CD4-positive, alpha-beta T cell (primary cell): ENCODE results near the gene UBE2O. TPM values are rescaled to one million over a fixed set of nuclear protein-coding genes. Genes with fewer than 3 reads are reported as not detected.

ENCODE experiments used
- ATAC-seq: fragments of 200-7000 bp; cut with Tn5 transposase; one replicate; pipeline ENCODE4 v1.10.0; 2022; ENCODE audit warnings: mild to moderate bottlenecking; ENCODE audit not compliant: poor library complexity
- CTCF ChIA-PET: fragments of 350-600 bp; sonication (Branson Sonifier 250); formaldehyde crosslinking; loops from one replicate; lab custom pipeline; 2021; ENCODE audit warnings: antibody characterized with exemption, inconsistent platforms; lab: Charles Lee
- POLR2A ChIA-PET: fragments of 350-600 bp; sonication (Branson Sonifier 250); formaldehyde crosslinking; loops from one replicate; lab custom pipeline; 2021; ENCODE audit warnings: antibody characterized with exemption, inconsistent platforms; lab: Charles Lee
- DNase-seq, 14 experiments: peaks; one replicate each; pipeline ENCODE4 v3.0.0-alpha.2; 2013 to 2020; ENCODE audit warnings: mixed read lengths in 2 of 14
- H3K27ac ChIP-seq, 2 donors: one replicate each; pipeline versions ENCODE4 v1.5.1 to v1.7.0; 2013; ENCODE audit warnings: low read length in 2 of 2, low read depth in 1 of 2, mild to moderate bottlenecking in 1 of 2
- H3K27me3 ChIP-seq, 2 experiments: 1 replicate in 1 of 2; 2 replicates in 1 of 2; pipeline versions ENCODE4 v1.6.1 to v1.7.0; 2013; ENCODE audit warnings: low read length in 2 of 2, control low read depth in 1 of 2, mild to moderate bottlenecking in 1 of 2, moderate library complexity in 1 of 2; ENCODE audit not compliant: insufficient read depth in 2 of 2, control insufficient read depth in 1 of 2
- H3K36me3 ChIP-seq: one replicate; pipeline ENCODE4 v1.6.1; 2013; ENCODE audit warnings: low read length, control low read depth; ENCODE audit not compliant: insufficient read depth
- H3K4me1 ChIP-seq: one replicate; pipeline ENCODE4 v1.6.1; 2013; ENCODE audit warnings: low read length, control low read depth; ENCODE audit not compliant: insufficient read depth
- H3K4me3 ChIP-seq: one replicate; pipeline ENCODE4 v1.5.1; 2013; ENCODE audit warnings: mild to moderate bottlenecking, low read length, moderate library complexity
- H3K9me3 ChIP-seq, 2 experiments: 1 replicate in 1 of 2; 2 replicates in 1 of 2; pipeline versions ENCODE4 v1.6.1 to v1.7.0; 2013; ENCODE audit warnings: low read length in 2 of 2, mild to moderate bottlenecking in 2 of 2, control low read depth in 1 of 2, moderate library complexity in 1 of 2; ENCODE audit not compliant: control insufficient read depth in 1 of 2, insufficient read depth in 1 of 2
- H3K27ac Mint-ChIP-seq: one replicate; pipeline ENCODE4 v1.8.0; 2020; ENCODE audit warnings: mixed read lengths
- H3K27me3 Mint-ChIP-seq: one replicate; pipeline ENCODE4 v1.8.0; 2021; ENCODE audit warnings: mixed read lengths
- H3K36me3 Mint-ChIP-seq: one replicate; pipeline ENCODE4 v1.8.0; 2021; ENCODE audit warnings: low read depth, mixed read lengths
- H3K4me1 Mint-ChIP-seq: one replicate; pipeline ENCODE4 v1.8.0; 2021; ENCODE audit warnings: low read depth, mixed read lengths
- H3K4me3 Mint-ChIP-seq: one replicate; pipeline ENCODE4 v1.8.0; 2020; ENCODE audit warnings: mild to moderate bottlenecking, mixed read lengths
- H3K9me3 Mint-ChIP-seq: one replicate; pipeline ENCODE4 v1.8.0; 2020; ENCODE audit warnings: mixed read lengths
- intact Hi-C, 2 experiments: fragments of 100-400 bp; cut with DNase I in 1 of 2; cut with micrococcal nuclease in 1 of 2; formaldehyde crosslinking; loops; one replicate each; pipeline versions ENCODE4 v1.15.1 to v1.9.0; 2023 to 2025; cut with DNase I, micrococcal nuclease
- total RNA-seq, 174 experiments: library from RNA in 2 of 174; stranded (reverse) in 2 of 174; gene quantifications; one replicate each; pipeline ENCODE4 v1.2.3 and lab custom pipeline; 2021 to 2026
- TF ChIP-seq, protein P1 (sequence below): fragments of 200-600 bp; IDR thresholded peaks from one replicate; pipeline ENCODE4 v1.8.0; 2022; ENCODE audit warnings: antibody characterized with exemption, mild to moderate bottlenecking

The UBE2O gene
- total RNA-seq, 2 experiments from 2014 or later = 22.7 to 25.1 TPM

DNA sequence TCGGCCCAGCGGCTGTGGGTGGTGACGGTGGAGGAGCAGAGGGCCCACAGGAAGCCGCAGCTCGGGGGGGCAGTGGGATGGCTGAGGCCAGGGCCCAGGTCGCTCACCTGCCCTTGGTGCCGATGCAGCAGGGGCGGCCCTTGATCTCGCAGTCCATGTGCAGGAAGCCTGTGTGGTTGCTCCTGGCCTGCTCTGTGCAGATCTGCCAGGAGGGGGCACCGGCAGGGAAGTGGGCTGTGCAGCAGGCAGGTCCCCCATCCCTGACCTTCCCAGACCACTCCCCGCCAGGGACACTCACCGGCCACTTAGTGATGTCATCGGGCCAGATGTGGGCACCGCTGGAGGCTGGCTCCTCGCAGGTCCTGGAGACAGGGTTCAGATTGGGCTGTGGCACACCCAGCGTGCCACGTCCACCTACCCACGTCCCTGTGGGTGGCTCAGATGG is 20.6 kb upstream of the UBE2O start:
- Histone ChIP-seq H3K36me3 (peaks cover 39% of the 10 kb centered on the region), H3K27ac (no peak overlapping the region)

DNA sequence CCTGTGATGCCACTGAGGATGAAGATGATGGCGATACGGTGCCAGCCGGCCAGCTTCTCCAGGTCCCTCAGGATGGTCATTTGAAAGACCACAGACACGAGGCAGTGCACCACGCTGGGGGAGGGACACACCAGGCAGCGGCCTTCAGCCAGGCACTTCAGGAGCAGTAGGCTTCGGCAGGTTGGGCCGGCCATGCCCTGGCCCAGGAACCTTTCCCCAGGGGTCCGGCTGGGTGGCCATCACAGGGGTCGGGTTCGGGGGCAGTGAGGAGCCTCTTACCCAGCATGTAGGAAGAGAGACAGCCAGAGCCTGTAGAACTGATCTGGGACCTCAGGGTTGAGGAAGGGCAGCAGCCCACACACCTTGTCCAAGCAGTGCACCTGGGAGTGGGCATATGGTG is 19.8 kb upstream of the UBE2O start:
- no peaks in the 10 kb centered on the region for H3K9me3 Mint-ChIP-seq
- Histone ChIP-seq H3K27me3 (no peaks in the 10 kb centered on the region), H3K9me3 (no peaks in the 10 kb centered on the region), H3K36me3 (peaks cover 36% of the 10 kb centered on the region), H3K27ac (no peak overlapping the region), H3K4me1 (no peaks in the 10 kb centered on the region), H3K4me3 (no peak overlapping the region)
- TF ChIP-seq, protein P1, sequence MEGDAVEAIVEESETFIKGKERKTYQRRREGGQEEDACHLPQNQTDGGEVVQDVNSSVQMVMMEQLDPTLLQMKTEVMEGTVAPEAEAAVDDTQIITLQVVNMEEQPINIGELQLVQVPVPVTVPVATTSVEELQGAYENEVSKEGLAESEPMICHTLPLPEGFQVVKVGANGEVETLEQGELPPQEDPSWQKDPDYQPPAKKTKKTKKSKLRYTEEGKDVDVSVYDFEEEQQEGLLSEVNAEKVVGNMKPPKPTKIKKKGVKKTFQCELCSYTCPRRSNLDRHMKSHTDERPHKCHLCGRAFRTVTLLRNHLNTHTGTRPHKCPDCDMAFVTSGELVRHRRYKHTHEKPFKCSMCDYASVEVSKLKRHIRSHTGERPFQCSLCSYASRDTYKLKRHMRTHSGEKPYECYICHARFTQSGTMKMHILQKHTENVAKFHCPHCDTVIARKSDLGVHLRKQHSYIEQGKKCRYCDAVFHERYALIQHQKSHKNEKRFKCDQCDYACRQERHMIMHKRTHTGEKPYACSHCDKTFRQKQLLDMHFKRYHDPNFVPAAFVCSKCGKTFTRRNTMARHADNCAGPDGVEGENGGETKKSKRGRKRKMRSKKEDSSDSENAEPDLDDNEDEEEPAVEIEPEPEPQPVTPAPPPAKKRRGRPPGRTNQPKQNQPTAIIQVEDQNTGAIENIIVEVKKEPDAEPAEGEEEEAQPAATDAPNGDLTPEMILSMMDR = no peak
- intact Hi-C loops = no loop called here
- CTCF ChIA-PET = no interaction called here
- no peaks in the 10 kb centered on the region for H3K27me3 Mint-ChIP-seq
- ATAC-seq (no peak), DNase-seq (no peak)
- H3K36me3 Mint-ChIP-seq = peaks cover 20% of the 10 kb centered on the region
- H3K4me1 Mint-ChIP-seq = no peaks in the 10 kb centered on the region
- no peak overlapping the region for H3K27ac Mint-ChIP-seq
- POLR2A ChIA-PET = no interaction called here
- no peak overlapping the region for H3K4me3 Mint-ChIP-seq

More for the DNA sequence above, 20.6 kb upstream of the UBE2O start:
- Histone ChIP-seq H3K4me3 (no peak overlapping the region), H3K4me1 (no peaks in the 10 kb centered on the region), H3K27me3 (no peaks in the 10 kb centered on the region), H3K9me3 (no peaks in the 10 kb centered on the region)
- ChIA-PET CTCF (no interaction called here), POLR2A (no interaction called here)
- Mint-ChIP-seq H3K4me3 (no peak overlapping the region), H3K27ac (no peak overlapping the region), H3K36me3 (peaks cover 20% of the 10 kb centered on the region), H3K4me1 (no peaks in the 10 kb centered on the region), H3K9me3 (no peaks in the 10 kb centered on the region), H3K27me3 (no peaks in the 10 kb centered on the region)
- no peak for ATAC-seq
- peak in 2 of 14 experiments; percentile 27 to 46 for DNase-seq
- TF ChIP-seq, protein P1 = no peak
- intact Hi-C loops = no loop called here

DNA sequence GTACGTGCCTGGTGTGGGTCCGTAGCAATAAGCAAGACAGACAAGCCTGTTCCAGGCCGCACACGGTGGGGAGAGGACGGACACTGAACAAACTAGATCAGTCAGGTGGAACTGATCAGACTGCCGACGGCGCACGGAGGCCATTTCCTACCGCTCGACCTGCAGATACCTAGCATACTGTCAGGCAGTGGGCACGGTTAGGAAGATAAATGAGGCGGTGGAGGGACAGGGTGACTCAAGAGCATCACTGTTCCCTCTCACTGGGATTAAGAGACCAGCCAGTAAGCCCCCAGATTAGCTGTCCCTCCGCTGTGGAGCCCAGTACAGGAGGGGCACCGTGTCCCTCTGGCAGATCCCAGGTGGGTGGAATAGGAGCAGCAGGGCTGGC is 19.3 kb upstream of the UBE2O start:
- ATAC-seq = no peak
- no peaks in the 10 kb centered on the region for H3K9me3 Mint-ChIP-seq
- peaks cover 20% of the 10 kb centered on the region for H3K36me3 Mint-ChIP-seq
- no peak overlapping the region for H3K27ac Mint-ChIP-seq
- Histone ChIP-seq H3K27ac (no peak overlapping the region), H3K36me3 (peaks cover 36% of the 10 kb centered on the region), H3K4me1 (no peaks in the 10 kb centered on the region), H3K27me3 (no peaks in the 10 kb centered on the region), H3K4me3 (no peak overlapping the region), H3K9me3 (no peaks in the 10 kb centered on the region)
- H3K4me3 Mint-ChIP-seq = no peak overlapping the region
- no peaks in the 10 kb centered on the region for H3K27me3 Mint-ChIP-seq
- DNase-seq = no peak
- H3K4me1 Mint-ChIP-seq = no peaks in the 10 kb centered on the region
- intact Hi-C loops = no loop called here
- ChIA-PET POLR2A (no interaction called here), CTCF (no interaction called here)
- TF ChIP-seq, protein P1 = no peak
